Stimulated activated CD4-positive, alpha-beta T cell treated with anti-CD3 and anti-CD28 coated beads, TNF-alpha, amount 100 ng/mL, for 4 hours (primary cell): ENCODE data around the gene KRT38.
A peak's percentile ranks its signal among the peaks of the same experiment; 100 is the strongest.

Experiments
- DNase-seq, 3 experiments: peaks; one replicate each; pipeline ENCODE4 v3.0.0-alpha.2; 2020; ENCODE audit warnings: low read depth in 3 of 3

The KRT38 gene

GRCh38 chr17:41440531-41441033, at the start of gene KRT38:
TSS of gene KRT38 (minus strand) at chr17:41440983. CDS start at chr17:41440921, 62 bp downstream.
- DNase-seq: no peak

GRCh38 chr17:41489531-41489930, 48.7 kb upstream of the KRT38 start, which contains the start of gene KRT36:
TSS of gene KRT36 (minus strand) at chr17:41489910. CDS start at chr17:41489864, 46 bp downstream.
- DNase-seq: no peak

- peak in 1 of 3 experiments; percentile 10 for DNase-seq
Measured at GRCh38 chr17:41486809-41487530, 46.2 kb upstream of the KRT38 start.

- no peak for DNase-seq
Measured at GRCh38 chr17:41486316-41486715, 45.5 kb upstream of the KRT38 start.

GRCh38 chr17:41484920-41485904, 44.4 kb upstream of the KRT38 start:
- DNase-seq: no peak

GRCh38 chr17:41483991-41484826, 43.4 kb upstream of the KRT38 start:
- DNase-seq: no peak

- DNase-seq: no peak
Measured at GRCh38 chr17:41483531-41483930, 42.7 kb upstream of the KRT38 start.

GRCh38 chr17:41481036-41481435, 40.3 kb upstream of the KRT38 start, which contains the start of gene KRT35:
TSS of gene KRT35 (minus strand) at chr17:41481151. CDS start at chr17:41481097, 54 bp downstream.
- no peak for DNase-seq

- DNase-seq: no peak
Measured at GRCh38 chr17:41480581-41480980, 39.8 kb upstream of the KRT38 start.

GRCh38 chr17:41480136-41480535, 39.4 kb upstream of the KRT38 start:
- no peak for DNase-seq

GRCh38 chr17:41478237-41478636, 37.5 kb upstream of the KRT38 start:
- DNase-seq: no peak

GRCh38 chr17:41476866-41477815, 36.4 kb upstream of the KRT38 start:
- no peak for DNase-seq

- no peak for DNase-seq
Measured at GRCh38 chr17:41475421-41475820, 34.6 kb upstream of the KRT38 start.

GRCh38 chr17:41474863-41475262, 34.1 kb upstream of the KRT38 start:
- no peak for DNase-seq

- no peak for DNase-seq
Measured at GRCh38 chr17:41468346-41468745, 27.6 kb upstream of the KRT38 start.

- DNase-seq: no peak
Measured at GRCh38 chr17:41467561-41467960, 26.8 kb upstream of the KRT38 start.

- DNase-seq: no peak
Measured at GRCh38 chr17:41466988-41467387, 26.2 kb upstream of the KRT38 start, which contains the start of gene KRT32. TSS of gene KRT32 (minus strand) at chr17:41467386. CDS start at chr17:41467325, 61 bp downstream.

- no peak for DNase-seq
Measured at GRCh38 chr17:41464682-41465081, 23.9 kb upstream of the KRT38 start.

- no peak for DNase-seq
Measured at GRCh38 chr17:41464173-41464572, 23.4 kb upstream of the KRT38 start.

GRCh38 chr17:41463746-41464145, 23.0 kb upstream of the KRT38 start:
- no peak for DNase-seq
